SK-N-SH treated with all-trans-retinoic acid at 6 μM for 48 hours (cell line): Measurements from ENCODE around the gene KIF17.

Experiments used
- ATAC-seq: fragments of 200-7000 bp; cut with Tn5 transposase; 3 replicates; pipeline ENCODE4 v1.9.1; 2020; ENCODE audit warnings: mild to moderate bottlenecking, moderate library complexity
- ARNTL ChIP-seq: fragments of 450-650 bp; formaldehyde crosslinking; IDR thresholded peaks from 2 replicates; pipeline ENCODE4 v1.5.0; 2020; ENCODE audit warnings: low read depth, mild to moderate bottlenecking, moderate library complexity, borderline replicate concordance
- BACH2 ChIP-seq: fragments of 250-450 bp; sonication (Bioruptor Pico); IDR thresholded peaks from 2 replicates; pipeline ENCODE4 v1.9.0; 2021; ENCODE audit warnings: mild to moderate bottlenecking, borderline replicate concordance
- CSDC2 ChIP-seq: fragments of 250-450 bp; sonication (Bioruptor Pico); IDR thresholded peaks from 2 replicates; pipeline ENCODE4 v1.5.0; 2020; ENCODE audit warnings: mild to moderate bottlenecking, moderate library complexity
- CSRNP3 ChIP-seq: fragments of 250-450 bp; sonication (Bioruptor Pico); IDR thresholded peaks from 2 replicates; pipeline ENCODE4 v1.5.1; 2021; ENCODE audit warnings: mild to moderate bottlenecking, moderate library complexity
- ESRRG ChIP-seq: fragments of 250-450 bp; sonication (Bioruptor Pico); IDR thresholded peaks from 2 replicates; pipeline ENCODE4 v1.6.1; 2021; ENCODE audit warnings: mild to moderate bottlenecking
- GLIS3 ChIP-seq: fragments of 250-450 bp; sonication (Bioruptor Pico); IDR thresholded peaks from 2 replicates; pipeline ENCODE4 v1.5.0; 2020; ENCODE audit warnings: mild to moderate bottlenecking, moderate library complexity
- ISL1 ChIP-seq: fragments of 250-450 bp; sonication (Bioruptor Pico); IDR thresholded peaks from 2 replicates; pipeline ENCODE4 v2.1.2; 2022; ENCODE audit warnings: mild to moderate bottlenecking, moderate library complexity
- POU6F1 ChIP-seq: fragments of 250-450 bp; sonication (Bioruptor Pico); IDR thresholded peaks from 2 replicates; pipeline ENCODE4 v1.8.0; 2021; ENCODE audit warnings: low read depth, mild to moderate bottlenecking, moderate library complexity, borderline replicate concordance
- PPARA ChIP-seq: fragments of 250-450 bp; sonication (Bioruptor Pico); IDR thresholded peaks from 2 replicates; pipeline ENCODE4 v1.5.0; 2020; ENCODE audit warnings: mild to moderate bottlenecking, borderline replicate concordance
- RARB ChIP-seq: fragments of 250-450 bp; sonication (Bioruptor Pico); IDR thresholded peaks from 2 replicates; pipeline ENCODE4 v1.8.0; 2021; ENCODE audit warnings: mild to moderate bottlenecking, moderate library complexity
- SNAI2 ChIP-seq: fragments of 250-450 bp; sonication (Bioruptor Pico); IDR thresholded peaks from 2 replicates; pipeline ENCODE4 v1.5.0; 2020; ENCODE audit warnings: mild to moderate bottlenecking, moderate library complexity
- TCF4 ChIP-seq: fragments of 250-450 bp; sonication (Bioruptor Pico); IDR thresholded peaks from 2 replicates; pipeline ENCODE4 v1.8.0; 2021; ENCODE audit warnings: mild to moderate bottlenecking, moderate library complexity, borderline replicate concordance
- TOX ChIP-seq: fragments of 250-450 bp; sonication (Bioruptor Pico); IDR thresholded peaks from 2 replicates; pipeline ENCODE4 v1.8.0; 2021; ENCODE audit warnings: mild to moderate bottlenecking, moderate library complexity, borderline replicate concordance
- ZC3H10 ChIP-seq: fragments of 250-450 bp; sonication (Bioruptor Pico); IDR thresholded peaks from 2 replicates; pipeline ENCODE4 v1.5.1; 2021; ENCODE audit warnings: mild to moderate bottlenecking, moderate library complexity
- ZFP3 ChIP-seq: fragments of 250-450 bp; sonication (Bioruptor Pico); IDR thresholded peaks from 2 replicates; pipeline ENCODE4 v1.5.0; 2020; ENCODE audit warnings: mild to moderate bottlenecking, moderate library complexity
- ZFP30 ChIP-seq: fragments of 450-650 bp; formaldehyde crosslinking; IDR thresholded peaks from 2 replicates; pipeline ENCODE4 v1.5.0; 2022; ENCODE audit warnings: mild to moderate bottlenecking, moderate library complexity
- ZNF565 ChIP-seq: fragments of 450-650 bp; formaldehyde crosslinking; conservative IDR thresholded peaks from 2 replicates; pipeline ENCODE4 v1.5.0; 2020; ENCODE audit warnings: low read depth, mild to moderate bottlenecking, moderate library complexity
- ZNF70 ChIP-seq: fragments of 450-650 bp; formaldehyde crosslinking; IDR thresholded peaks from 2 replicates; pipeline ENCODE4 v1.5.0; 2020; ENCODE audit warnings: mild to moderate bottlenecking, moderate library complexity
- ZNF8 ChIP-seq: fragments of 450-650 bp; formaldehyde crosslinking; IDR thresholded peaks from 2 replicates; pipeline ENCODE4 v1.5.0; 2020; ENCODE audit warnings: mild to moderate bottlenecking, moderate library complexity
- TF ChIP-seq, protein P1 (sequence below): fragments of 250-450 bp; sonication (Bioruptor Pico); IDR thresholded peaks from 2 replicates; pipeline ENCODE4 v1.8.0; 2020; ENCODE audit warnings: mild to moderate bottlenecking, moderate library complexity, borderline replicate concordance
- TF ChIP-seq, protein P2 (sequence below): fragments of 250-450 bp; sonication (Bioruptor Pico); IDR thresholded peaks from 2 replicates; pipeline ENCODE4 v1.5.0; 2020; ENCODE audit warnings: mild to moderate bottlenecking, moderate library complexity
- TF ChIP-seq, protein P3 (sequence below): fragments of 250-450 bp; sonication (Bioruptor Pico); IDR thresholded peaks from 2 replicates; pipeline ENCODE4 v1.5.1; 2020; ENCODE audit warnings: low read depth, mild to moderate bottlenecking, moderate library complexity

The KIF17 gene

DNA sequence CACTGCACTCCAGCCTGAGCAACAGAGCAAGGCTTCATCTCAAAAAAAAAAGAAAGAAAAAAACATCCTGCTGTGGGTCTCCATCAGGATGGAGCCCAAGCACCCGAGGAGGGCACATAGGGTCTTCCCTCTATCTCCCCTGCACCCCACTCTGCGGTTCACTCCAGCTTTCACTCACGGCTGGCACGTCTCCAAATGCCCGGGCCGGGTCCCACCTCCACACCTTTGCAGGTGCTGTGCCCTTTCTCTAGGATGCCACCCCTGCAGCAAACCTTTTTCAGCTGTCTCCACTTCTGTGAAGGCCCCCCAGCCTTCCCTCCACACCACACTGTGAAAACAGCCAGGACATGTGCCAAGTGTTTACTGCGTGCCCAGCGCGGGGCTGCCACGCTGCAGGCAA lies 34.2 kb downstream of the KIF17 start:
- no peak for TF ChIP-seq CSDC2 (CRISPR knock-in tag)
- TF ChIP-seq POU6F1 (CRISPR knock-in tag), result no peak
- TF ChIP-seq RARB (CRISPR knock-in tag), result no peak
- TF ChIP-seq ZNF70, result no peak
- no peak for TF ChIP-seq GLIS3 (CRISPR knock-in tag)
- TF ChIP-seq TCF4, result no peak
- no peak for ATAC-seq

DNA sequence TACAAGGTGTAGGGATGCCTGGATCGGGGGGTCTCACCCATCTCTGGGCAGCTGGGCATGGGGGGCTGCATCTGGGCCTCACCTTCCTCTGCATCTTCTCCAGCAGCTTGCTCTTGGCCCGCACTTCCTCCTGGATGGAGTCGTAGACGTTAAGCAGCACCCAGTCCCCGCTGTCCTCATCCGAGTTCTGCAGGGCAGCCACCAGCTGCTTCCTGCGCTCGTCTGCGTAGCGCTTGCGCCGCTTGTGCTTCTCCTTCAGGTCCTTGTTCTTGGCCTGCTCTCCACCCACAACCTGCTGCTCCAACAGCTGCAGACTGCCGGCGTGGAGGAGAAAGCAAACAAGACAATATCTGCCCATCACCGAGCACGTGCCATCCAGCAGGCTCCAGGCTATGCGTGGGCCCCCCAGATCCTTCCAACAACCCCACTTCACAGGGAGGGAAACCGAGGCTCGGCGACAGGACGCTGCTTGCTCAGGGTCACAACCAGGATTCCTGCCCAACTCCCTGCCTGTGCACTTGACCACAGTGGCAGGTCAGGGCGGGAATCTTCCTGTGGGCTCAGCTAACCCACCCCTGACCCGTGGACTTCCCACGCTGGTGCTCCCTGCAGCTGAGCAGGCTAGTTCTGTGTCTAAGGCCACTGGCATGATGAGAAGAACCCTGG lies 35.1 kb downstream of the KIF17 start:
- TF ChIP-seq ZC3H10 (CRISPR knock-in tag) (no peak), ZFP3 (CRISPR knock-in tag) (no peak), ISL1 (CRISPR knock-in tag) (no peak), TCF4 (no peak), ZFP30 (CRISPR knock-in tag) (no peak), CSDC2 (CRISPR knock-in tag) (no peak), PPARA (CRISPR knock-in tag) (no peak)
- TF ChIP-seq, protein P1, sequence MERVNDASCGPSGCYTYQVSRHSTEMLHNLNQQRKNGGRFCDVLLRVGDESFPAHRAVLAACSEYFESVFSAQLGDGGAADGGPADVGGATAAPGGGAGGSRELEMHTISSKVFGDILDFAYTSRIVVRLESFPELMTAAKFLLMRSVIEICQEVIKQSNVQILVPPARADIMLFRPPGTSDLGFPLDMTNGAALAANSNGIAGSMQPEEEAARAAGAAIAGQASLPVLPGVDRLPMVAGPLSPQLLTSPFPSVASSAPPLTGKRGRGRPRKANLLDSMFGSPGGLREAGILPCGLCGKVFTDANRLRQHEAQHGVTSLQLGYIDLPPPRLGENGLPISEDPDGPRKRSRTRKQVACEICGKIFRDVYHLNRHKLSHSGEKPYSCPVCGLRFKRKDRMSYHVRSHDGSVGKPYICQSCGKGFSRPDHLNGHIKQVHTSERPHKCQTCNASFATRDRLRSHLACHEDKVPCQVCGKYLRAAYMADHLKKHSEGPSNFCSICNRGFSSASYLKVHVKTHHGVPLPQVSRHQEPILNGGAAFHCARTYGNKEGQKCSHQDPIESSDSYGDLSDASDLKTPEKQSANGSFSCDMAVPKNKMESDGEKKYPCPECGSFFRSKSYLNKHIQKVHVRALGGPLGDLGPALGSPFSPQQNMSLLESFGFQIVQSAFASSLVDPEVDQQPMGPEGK, result no peak
- ATAC-seq, result no peak

DNA sequence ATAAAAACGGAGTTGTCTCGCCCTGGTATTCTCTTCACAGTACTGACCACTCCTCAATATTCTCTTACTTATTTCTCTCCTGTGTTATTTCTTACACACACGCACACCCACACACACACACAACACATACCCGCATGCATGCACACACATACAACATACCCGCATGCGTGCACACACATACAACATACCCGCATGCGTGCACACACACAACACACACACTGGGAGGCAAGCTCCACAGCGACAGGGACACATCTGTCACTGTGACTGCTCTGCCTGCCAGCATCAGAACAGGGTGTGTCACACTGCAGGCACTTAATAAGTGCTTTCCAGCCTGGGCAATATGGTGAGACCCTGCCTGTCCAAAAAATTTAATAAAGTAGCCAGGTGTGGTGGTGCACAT lies 35.8 kb downstream of the KIF17 start:
- TF ChIP-seq POU6F1 (CRISPR knock-in tag) (no peak), ESRRG (no peak), SNAI2 (CRISPR knock-in tag) (no peak), ZC3H10 (CRISPR knock-in tag) (no peak), ZNF8 (CRISPR knock-in tag) (no peak), ZFP30 (CRISPR knock-in tag) (no peak), RARB (CRISPR knock-in tag) (no peak), TOX (CRISPR knock-in tag) (no peak), ARNTL (CRISPR knock-in tag) (no peak), ZNF565 (CRISPR knock-in tag) (no peak), ISL1 (CRISPR knock-in tag) (no peak), TCF4 (no peak), ZFP3 (CRISPR knock-in tag) (no peak), PPARA (CRISPR knock-in tag) (no peak), CSRNP3 (CRISPR knock-in tag) (no peak), BACH2 (CRISPR knock-in tag) (no peak)
- TF ChIP-seq, protein P2, sequence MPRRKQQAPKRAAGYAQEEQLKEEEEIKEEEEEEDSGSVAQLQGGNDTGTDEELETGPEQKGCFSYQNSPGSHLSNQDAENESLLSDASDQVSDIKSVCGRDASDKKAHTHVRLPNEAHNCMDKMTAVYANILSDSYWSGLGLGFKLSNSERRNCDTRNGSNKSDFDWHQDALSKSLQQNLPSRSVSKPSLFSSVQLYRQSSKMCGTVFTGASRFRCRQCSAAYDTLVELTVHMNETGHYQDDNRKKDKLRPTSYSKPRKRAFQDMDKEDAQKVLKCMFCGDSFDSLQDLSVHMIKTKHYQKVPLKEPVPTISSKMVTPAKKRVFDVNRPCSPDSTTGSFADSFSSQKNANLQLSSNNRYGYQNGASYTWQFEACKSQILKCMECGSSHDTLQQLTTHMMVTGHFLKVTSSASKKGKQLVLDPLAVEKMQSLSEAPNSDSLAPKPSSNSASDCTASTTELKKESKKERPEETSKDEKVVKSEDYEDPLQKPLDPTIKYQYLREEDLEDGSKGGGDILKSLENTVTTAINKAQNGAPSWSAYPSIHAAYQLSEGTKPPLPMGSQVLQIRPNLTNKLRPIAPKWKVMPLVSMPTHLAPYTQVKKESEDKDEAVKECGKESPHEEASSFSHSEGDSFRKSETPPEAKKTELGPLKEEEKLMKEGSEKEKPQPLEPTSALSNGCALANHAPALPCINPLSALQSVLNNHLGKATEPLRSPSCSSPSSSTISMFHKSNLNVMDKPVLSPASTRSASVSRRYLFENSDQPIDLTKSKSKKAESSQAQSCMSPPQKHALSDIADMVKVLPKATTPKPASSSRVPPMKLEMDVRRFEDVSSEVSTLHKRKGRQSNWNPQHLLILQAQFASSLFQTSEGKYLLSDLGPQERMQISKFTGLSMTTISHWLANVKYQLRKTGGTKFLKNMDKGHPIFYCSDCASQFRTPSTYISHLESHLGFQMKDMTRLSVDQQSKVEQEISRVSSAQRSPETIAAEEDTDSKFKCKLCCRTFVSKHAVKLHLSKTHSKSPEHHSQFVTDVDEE (CRISPR knock-in tag), result no peak
- TF ChIP-seq, protein P1, result no peak
- TF ChIP-seq, protein P3, sequence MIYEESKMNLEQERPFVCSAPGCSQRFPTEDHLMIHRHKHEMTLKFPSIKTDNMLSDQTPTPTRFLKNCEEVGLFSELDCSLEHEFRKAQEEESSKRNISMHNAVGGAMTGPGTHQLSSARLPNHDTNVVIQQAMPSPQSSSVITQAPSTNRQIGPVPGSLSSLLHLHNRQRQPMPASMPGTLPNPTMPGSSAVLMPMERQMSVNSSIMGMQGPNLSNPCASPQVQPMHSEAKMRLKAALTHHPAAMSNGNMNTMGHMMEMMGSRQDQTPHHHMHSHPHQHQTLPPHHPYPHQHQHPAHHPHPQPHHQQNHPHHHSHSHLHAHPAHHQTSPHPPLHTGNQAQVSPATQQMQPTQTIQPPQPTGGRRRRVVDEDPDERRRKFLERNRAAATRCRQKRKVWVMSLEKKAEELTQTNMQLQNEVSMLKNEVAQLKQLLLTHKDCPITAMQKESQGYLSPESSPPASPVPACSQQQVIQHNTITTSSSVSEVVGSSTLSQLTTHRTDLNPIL, result no peak
- TF ChIP-seq, all 23 proteins: peak for 0
- no peak for ATAC-seq
